Measurements from ENCODE around the gene EMC8.

The EMC8 gene

GRCh38 chr16:85778873-85779272 lies 20.5 kb downstream of the EMC8 start:
- Histone ChIP-seq H3K27ac (no peak overlapping the region), H3K36me3 (ENCODE audit: insufficient read depth, low read length) (peaks cover 8% of the 10 kb centered on the region; the same call in 1 of the 2 replicates), H3K9me3 (ENCODE audit: low read depth, low read length) (no peaks in the 10 kb centered on the region), H3K4me3 (no peak overlapping the region), H3K9ac (ENCODE audit: insufficient read length) (no peak overlapping the region)
- no peak for TF ChIP-seq POLR2AphosphoS5 (IDR thresholded peaks at IDR 0.05; ENCODE audit: borderline replicate concordance, low read depth, low read length)
- TF ChIP-seq EZH2 (IDR thresholded peaks at IDR 0.05), result no peak
- no peak for TF ChIP-seq FOXP2 (optimal IDR thresholded peaks at IDR 0.05; ENCODE audit: control extremely low read depth, extremely low read length, insufficient read depth)
- DNase-seq (ENCODE audit: low read depth, low spot score), result no peak

GRCh38 chr16:85777583-85778310 lies 21.6 kb downstream of the EMC8 start:
- DNase-seq (ENCODE audit: low read depth, low spot score), result no peak
- Histone ChIP-seq H3K36me3 (ENCODE audit: insufficient read depth, low read length) (peaks cover 8% of the 10 kb centered on the region; the same call in 1 of the 2 replicates), H3K4me3 (no peak overlapping the region), H3K9ac (ENCODE audit: insufficient read length) (no peak overlapping the region), H3K9me3 (ENCODE audit: low read depth, low read length) (no peaks in the 10 kb centered on the region), H3K27ac (no peak overlapping the region)
- no peak for TF ChIP-seq POLR2AphosphoS5 (IDR thresholded peaks at IDR 0.05; ENCODE audit: borderline replicate concordance, low read depth, low read length)
- TF ChIP-seq EZH2 (IDR thresholded peaks at IDR 0.05), result no peak

DNA sequence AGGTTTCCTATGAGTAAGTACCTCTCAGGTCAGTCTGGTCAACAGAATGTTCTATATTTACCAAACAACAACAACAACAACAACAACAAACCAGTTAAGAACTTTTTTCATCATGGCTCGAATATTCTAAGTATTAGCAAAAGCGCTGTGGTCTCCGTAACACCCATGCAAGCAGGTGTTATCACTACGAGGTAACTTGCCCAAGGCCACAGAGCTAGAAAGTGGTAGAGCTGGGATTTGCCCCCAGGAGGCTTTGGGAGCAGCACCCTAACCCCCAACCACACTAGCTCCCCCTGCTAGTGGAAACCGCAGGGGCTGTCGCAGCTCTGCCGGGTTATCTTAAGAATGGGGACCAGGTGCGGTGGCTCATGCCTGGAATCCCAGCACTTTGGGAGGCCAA lies 24.5 kb downstream of the EMC8 start:
- no peak for DNase-seq (ENCODE audit: low read depth, low spot score)
- no peak for TF ChIP-seq EZH2 (IDR thresholded peaks at IDR 0.05)
- no peak for TF ChIP-seq FOXP2 (optimal IDR thresholded peaks at IDR 0.05; ENCODE audit: control extremely low read depth, extremely low read length, insufficient read depth)
- no peak for TF ChIP-seq POLR2AphosphoS5 (IDR thresholded peaks at IDR 0.05; ENCODE audit: borderline replicate concordance, low read depth, low read length)
- Histone ChIP-seq H3K4me3 (no peak overlapping the region), H3K9ac (ENCODE audit: insufficient read length) (no peak overlapping the region), H3K9me3 (ENCODE audit: low read depth, low read length) (no peaks in the 10 kb centered on the region), H3K27ac (no peak overlapping the region), H3K36me3 (ENCODE audit: insufficient read depth, low read length) (peaks cover 7% of the 10 kb centered on the region; the same call in 1 of the 2 replicates)

- Histone ChIP-seq H3K36me3 (ENCODE audit: insufficient read depth, low read length) (peaks cover 5% of the 10 kb centered on the region; the same call in 1 of the 2 replicates), H3K9me3 (ENCODE audit: low read depth, low read length) (no peaks in the 10 kb centered on the region), H3K9ac (ENCODE audit: insufficient read length) (no peak overlapping the region), H3K4me3 (no peak overlapping the region), H3K27ac (no peak overlapping the region)
- no peak for TF ChIP-seq FOXP2 (optimal IDR thresholded peaks at IDR 0.05; ENCODE audit: control extremely low read depth, extremely low read length, insufficient read depth)
- no peak for TF ChIP-seq EZH2 (IDR thresholded peaks at IDR 0.05)
- no peak for TF ChIP-seq POLR2AphosphoS5 (IDR thresholded peaks at IDR 0.05; ENCODE audit: borderline replicate concordance, low read depth, low read length)
- DNase-seq (ENCODE audit: low read depth, low spot score), result no peak
These were observed 25.2 kb downstream of the EMC8 start for GRCh38 chr16:85774136-85774535.

DNA sequence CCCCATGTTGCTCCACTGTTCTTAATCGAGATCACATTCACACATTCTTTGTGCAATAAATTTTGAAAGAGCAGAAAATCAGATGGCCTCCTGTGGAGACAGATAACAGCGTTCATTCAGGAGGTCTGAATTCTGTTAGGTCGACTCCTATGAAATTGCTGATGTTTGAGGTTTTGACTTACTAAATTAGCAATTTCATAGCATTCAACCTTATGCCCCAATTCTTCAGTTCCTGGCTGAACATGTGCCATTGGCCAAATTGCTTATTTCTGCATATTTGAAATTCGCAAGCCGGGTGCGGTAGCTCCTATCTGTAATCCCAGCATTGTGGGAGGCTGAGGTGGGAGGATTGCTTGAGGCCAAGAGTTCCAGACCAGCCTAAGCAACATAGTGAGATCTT lies 26.3 kb downstream of the EMC8 start:
- TF ChIP-seq POLR2AphosphoS5 (IDR thresholded peaks at IDR 0.05; ENCODE audit: borderline replicate concordance, low read depth, low read length) (no peak), EZH2 (IDR thresholded peaks at IDR 0.05) (no peak), FOXP2 (optimal IDR thresholded peaks at IDR 0.05; ENCODE audit: control extremely low read depth, extremely low read length, insufficient read depth) (no peak)
- H3K36me3 ChIP-seq (ENCODE audit: insufficient read depth, low read length), result no peaks in the 10 kb centered on the region
- H3K4me3 ChIP-seq, result no peak overlapping the region
- H3K9me3 ChIP-seq (ENCODE audit: low read depth, low read length), result no peaks in the 10 kb centered on the region
- H3K9ac ChIP-seq (ENCODE audit: insufficient read length), result no peak overlapping the region
- no peak for DNase-seq (ENCODE audit: low read depth, low spot score)
- H3K27ac ChIP-seq, result no peak overlapping the region

GRCh38 chr16:85770741-85771140 lies 28.6 kb downstream of the EMC8 start:
- Histone ChIP-seq H3K9me3 (ENCODE audit: low read depth, low read length) (no peaks in the 10 kb centered on the region), H3K27ac (no peak overlapping the region), H3K9ac (ENCODE audit: insufficient read length) (no peak overlapping the region), H3K36me3 (ENCODE audit: insufficient read depth, low read length) (no peaks in the 10 kb centered on the region), H3K4me3 (no peak overlapping the region)
- no peak for TF ChIP-seq EZH2 (IDR thresholded peaks at IDR 0.05)
- no peak for TF ChIP-seq POLR2AphosphoS5 (IDR thresholded peaks at IDR 0.05; ENCODE audit: borderline replicate concordance, low read depth, low read length)
- TF ChIP-seq FOXP2 (optimal IDR thresholded peaks at IDR 0.05; ENCODE audit: control extremely low read depth, extremely low read length, insufficient read depth), result no peak
- no peak for DNase-seq (ENCODE audit: low read depth, low spot score)

GRCh38 chr16:85768199-85768598 lies 31.1 kb downstream of the EMC8 start:
- H3K9me3 ChIP-seq (ENCODE audit: low read depth, low read length), result no peaks in the 10 kb centered on the region
- no peaks in the 10 kb centered on the region for H3K36me3 ChIP-seq (ENCODE audit: insufficient read depth, low read length)
- TF ChIP-seq EZH2 (IDR thresholded peaks at IDR 0.05) (no peak), POLR2AphosphoS5 (IDR thresholded peaks at IDR 0.05; ENCODE audit: borderline replicate concordance, low read depth, low read length) (no peak), FOXP2 (optimal IDR thresholded peaks at IDR 0.05; ENCODE audit: control extremely low read depth, extremely low read length, insufficient read depth) (no peak)
- no peak overlapping the region for H3K4me3 ChIP-seq
- H3K27ac ChIP-seq, result no peak overlapping the region
- no peak for DNase-seq (ENCODE audit: low read depth, low spot score)
- H3K9ac ChIP-seq (ENCODE audit: insufficient read length), result no peak overlapping the region

GRCh38 chr16:85767531-85767930 lies 31.8 kb downstream of the EMC8 start:
- DNase-seq (ENCODE audit: low read depth, low spot score), result no peak
- Histone ChIP-seq H3K9ac (ENCODE audit: insufficient read length) (no peak overlapping the region), H3K27ac (no peak overlapping the region), H3K4me3 (no peak overlapping the region), H3K9me3 (ENCODE audit: low read depth, low read length) (no peaks in the 10 kb centered on the region), H3K36me3 (ENCODE audit: insufficient read depth, low read length) (no peaks in the 10 kb centered on the region)
- no peak for TF ChIP-seq FOXP2 (optimal IDR thresholded peaks at IDR 0.05; ENCODE audit: control extremely low read depth, extremely low read length, insufficient read depth)
- TF ChIP-seq POLR2AphosphoS5 (IDR thresholded peaks at IDR 0.05; ENCODE audit: borderline replicate concordance, low read depth, low read length), result no peak

- no peaks in the 10 kb centered on the region for H3K36me3 ChIP-seq (ENCODE audit: insufficient read depth, low read length)
- H3K9ac ChIP-seq (ENCODE audit: insufficient read length), result no peak overlapping the region
- TF ChIP-seq FOXP2 (optimal IDR thresholded peaks at IDR 0.05; ENCODE audit: control extremely low read depth, extremely low read length, insufficient read depth), result no peak
- TF ChIP-seq EZH2 (IDR thresholded peaks at IDR 0.05), result no peak
- TF ChIP-seq POLR2AphosphoS5 (IDR thresholded peaks at IDR 0.05; ENCODE audit: borderline replicate concordance, low read depth, low read length), result no peak
- no peak overlapping the region for H3K27ac ChIP-seq
- DNase-seq (ENCODE audit: low read depth, low spot score), result no peak
- no peaks in the 10 kb centered on the region for H3K9me3 ChIP-seq (ENCODE audit: low read depth, low read length)
- no peak overlapping the region for H3K4me3 ChIP-seq
These were observed 33.6 kb downstream of the EMC8 start for GRCh38 chr16:85765767-85766166.

Data from SK-N-MC (cell line).